H9 (cell line): ENCODE data around the gene MARCHF6. TPM values are rescaled to one million over a fixed set of nuclear protein-coding genes. Genes with fewer than 3 reads are reported as not detected.

Experiments
- DNase-seq: peaks from one replicate; pipeline ENCODE4 v3.0.0-alpha.2; 2017
- H2AFZ ChIP-seq: one replicate; pipeline ENCODE4 v1.6.1; 2013; ENCODE audit warnings: mild to moderate bottlenecking, low read length, control low read depth, moderate library complexity
- H2AK5ac ChIP-seq: 2 replicates; pipeline ENCODE4 v1.6.1; 2013; ENCODE audit warnings: low read length, control low read depth, mixed read lengths; ENCODE audit not compliant: insufficient read length
- H2BK120ac ChIP-seq: one replicate; pipeline ENCODE4 v1.6.1; 2013; ENCODE audit warnings: low read depth, mild to moderate bottlenecking, low read length, control low read depth, inconsistent platforms; ENCODE audit not compliant: poor library complexity, severe bottlenecking
- H2BK12ac ChIP-seq: 2 replicates; pipeline ENCODE4 v1.6.1; 2013; ENCODE audit warnings: low read length, control low read depth, mixed read lengths, low read depth; ENCODE audit not compliant: insufficient read length
- H2BK15ac ChIP-seq: 2 replicates; pipeline ENCODE4 v1.6.1; 2013; ENCODE audit warnings: low read depth, low read length, control low read depth
- H2BK20ac ChIP-seq: one replicate; pipeline ENCODE4 v1.6.1; 2013; ENCODE audit warnings: low read depth, mild to moderate bottlenecking, low read length, control low read depth, inconsistent platforms; ENCODE audit not compliant: poor library complexity, severe bottlenecking
- H2BK5ac ChIP-seq: 2 replicates; pipeline ENCODE4 v1.6.1; 2013; ENCODE audit warnings: low read length, control low read depth, mixed read lengths; ENCODE audit not compliant: insufficient read length
- H3K14ac ChIP-seq: 2 replicates; pipeline ENCODE4 v1.6.1; 2013; ENCODE audit warnings: low read length, control low read depth; ENCODE audit not compliant: insufficient read depth
- H3K18ac ChIP-seq: 2 replicates; pipeline ENCODE4 v1.6.1; 2013; ENCODE audit warnings: low read depth, mild to moderate bottlenecking, mixed read lengths, low read length, control low read depth; ENCODE audit not compliant: insufficient read length
- H3K23ac ChIP-seq: 2 replicates; pipeline ENCODE4 v1.6.1; 2013; ENCODE audit warnings: low read length, control low read depth, mixed read lengths, low read depth; ENCODE audit not compliant: insufficient read length
- H3K23me2 ChIP-seq: 2 replicates; pipeline ENCODE4 v1.6.1; 2013; ENCODE audit warnings: low read depth, mild to moderate bottlenecking, mixed read lengths, low read length, control low read depth; ENCODE audit not compliant: insufficient read length, poor library complexity, severe bottlenecking
- H3K27ac ChIP-seq: 2 replicates; pipeline ENCODE4 v1.5.1; 2013; ENCODE audit warnings: low read length, control low read depth, mixed read lengths, low read depth; ENCODE audit not compliant: insufficient read length
- H3K27me3 ChIP-seq: 2 replicates; pipeline ENCODE4 v1.6.1; 2013; ENCODE audit warnings: low read length, control low read depth, inconsistent platforms; ENCODE audit not compliant: insufficient read depth
- H3K4ac ChIP-seq: 2 replicates; pipeline ENCODE4 v1.6.1; 2013; ENCODE audit warnings: low read depth, mild to moderate bottlenecking, control low read depth, inconsistent platforms, low read length, moderate library complexity
- H3K4me1 ChIP-seq: 2 replicates; pipeline ENCODE4 v1.6.1; 2013; ENCODE audit warnings: low read length, control low read depth, inconsistent platforms; ENCODE audit not compliant: insufficient read depth
- H3K4me2 ChIP-seq: 2 replicates; pipeline ENCODE4 v1.6.1; 2013; ENCODE audit warnings: low read length, control low read depth, mixed read lengths; ENCODE audit not compliant: insufficient read length, insufficient read depth
- H3K56ac ChIP-seq: 2 replicates; pipeline ENCODE4 v1.6.1; 2013; ENCODE audit warnings: low read depth, mild to moderate bottlenecking, mixed read lengths, low read length, control low read depth; ENCODE audit not compliant: insufficient read length
- H3K79me1 ChIP-seq: 2 replicates; pipeline ENCODE4 v1.6.1; 2013; ENCODE audit warnings: low read depth, mild to moderate bottlenecking, moderate library complexity, low read length, control low read depth, inconsistent platforms; ENCODE audit not compliant: insufficient read depth, poor library complexity, severe bottlenecking
- H3K79me2 ChIP-seq: 2 replicates; pipeline ENCODE4 v1.6.1; 2013; ENCODE audit warnings: low read length, control low read depth, inconsistent platforms; ENCODE audit not compliant: insufficient read depth
- H3K9ac ChIP-seq: 2 replicates; pipeline ENCODE4 v1.6.1; 2013; ENCODE audit warnings: low read length, control low read depth, mixed read lengths; ENCODE audit not compliant: insufficient read length; ENCODE audit errors: extremely low read depth
- H3K9me3 ChIP-seq: one replicate; pipeline ENCODE4 v1.6.1; 2013; ENCODE audit warnings: low read depth, low read length, inconsistent platforms; ENCODE audit not compliant: control insufficient read depth
- H3T11ph ChIP-seq: one replicate; pipeline ENCODE4 v1.6.1; 2013; ENCODE audit warnings: mild to moderate bottlenecking, low read length, control low read depth, inconsistent platforms
- H4K20me1 ChIP-seq: one replicate; pipeline ENCODE4 v1.6.1; 2013; ENCODE audit not compliant: control insufficient read depth, insufficient read length, insufficient read depth
- H4K5ac ChIP-seq: 2 replicates; pipeline ENCODE4 v1.6.1; 2013; ENCODE audit warnings: low read depth, mild to moderate bottlenecking, mixed read lengths, low read length, control low read depth; ENCODE audit not compliant: insufficient read length
- H4K8ac ChIP-seq: replicated peaks from 2 replicates; pipeline ENCODE4 v1.6.1; 2013; ENCODE audit warnings: low read length, control low read depth, mixed read lengths, low read depth; ENCODE audit not compliant: insufficient read length
- H4K91ac ChIP-seq: 2 replicates; pipeline ENCODE4 v1.6.1; 2013; ENCODE audit warnings: low read depth, mild to moderate bottlenecking, moderate library complexity, mixed read lengths, low read length, control low read depth; ENCODE audit not compliant: insufficient read length
- H3K27ac Mint-ChIP-seq, 3 experiments: 2 replicates in 2 of 3; 3 replicates in 1 of 3; pipeline ENCODE4 v1.8.0; 2020 to 2021; ENCODE audit warnings: mixed read lengths in 3 of 3, mild to moderate bottlenecking in 1 of 3, moderate library complexity in 1 of 3
- H3K27me3 Mint-ChIP-seq: 2 replicates; pipeline ENCODE4 v1.8.0; 2021; ENCODE audit warnings: low read depth, mild to moderate bottlenecking, moderate library complexity, mixed read lengths
- H3K36me3 Mint-ChIP-seq, 3 experiments: 2 replicates in 2 of 3; 3 replicates in 1 of 3; pipeline ENCODE4 v1.8.0; 2020 to 2021; ENCODE audit warnings: low read depth in 3 of 3, mixed read lengths in 3 of 3; ENCODE audit not compliant: insufficient read depth in 1 of 3
- H3K4me1 Mint-ChIP-seq, 2 experiments: 2 replicates each; pipeline ENCODE4 v1.8.0; 2020; ENCODE audit warnings: mixed read lengths in 2 of 2
- H3K4me3 Mint-ChIP-seq, 2 experiments: 2 replicates in 1 of 2; 3 replicates in 1 of 2; pipeline ENCODE4 v1.8.0; 2020 to 2021; ENCODE audit warnings: mild to moderate bottlenecking in 2 of 2, mixed read lengths in 2 of 2, moderate library complexity in 1 of 2
- H3K9me3 Mint-ChIP-seq, 2 experiments: 2 replicates in 1 of 2; 3 replicates in 1 of 2; pipeline ENCODE4 v1.8.0; 2020; ENCODE audit warnings: mild to moderate bottlenecking in 2 of 2, mixed read lengths in 2 of 2, moderate library complexity in 1 of 2
- WGBS: extraction: QIAGEN DNeasy Blood & Tissue Kit; methylation state at CpG from one replicate; pipeline ENCODE4 v1.1.7; 2013; ENCODE audit warnings: missing lambda C conversion rate, low lambda C conversion rate, mixed read lengths; ENCODE audit not compliant: insufficient read length; ENCODE audit errors: extremely low coverage; 5-methylcytosine and 5-hydroxymethylcytosine counted together
- total RNA-seq: library from RNA; stranded (reverse); gene quantifications from 2 replicates; pipeline ENCODE4 v1.2.1, GENCODE V29; 2021
- TF ChIP-seq, protein P1 (sequence below): fragments of 200-600 bp; sonication (generic); conservative IDR thresholded peaks from 3 replicates; pipeline ENCODE4 v1.8.0; 2021; ENCODE audit warnings: antibody characterized with exemption, mild to moderate bottlenecking

The MARCHF6 gene
- total RNA-seq, 1 experiment from 2014 or later, result 118 TPM

DNA sequence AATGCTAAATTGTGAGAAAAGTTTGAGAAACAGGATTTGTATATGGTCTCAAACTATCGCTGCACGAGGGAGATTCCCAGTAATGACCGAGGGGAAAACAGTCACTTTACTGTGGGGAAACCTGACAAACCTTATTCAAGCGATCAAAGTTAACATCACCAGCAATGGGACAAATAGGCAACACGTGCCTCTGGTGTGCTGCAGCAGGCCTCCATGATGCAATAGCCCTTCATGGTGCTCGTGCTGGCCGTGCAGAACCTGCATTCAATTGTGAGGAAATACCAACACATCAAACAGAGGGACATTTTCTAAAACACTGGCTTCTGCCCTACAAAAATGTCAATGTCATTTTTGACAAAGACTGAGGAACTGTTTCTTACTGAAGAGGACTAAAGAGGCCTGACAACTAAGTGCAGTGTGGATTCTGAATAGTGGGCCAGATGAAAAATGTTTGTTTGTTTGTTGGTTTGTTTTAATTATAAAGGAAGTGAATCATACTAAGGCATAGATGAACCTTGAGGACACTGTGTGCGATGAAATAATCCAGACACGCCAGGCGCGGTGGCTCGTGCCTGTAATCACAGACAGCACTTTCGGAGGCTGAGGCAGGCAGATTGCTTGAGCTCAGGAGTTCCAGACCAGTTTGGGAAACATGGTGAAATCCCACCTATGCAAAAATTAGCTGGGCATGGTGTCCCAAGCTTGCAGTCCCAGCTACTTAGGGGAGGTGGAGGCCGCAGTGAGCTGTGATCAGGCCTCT is 17.6 kb upstream of the MARCHF6 start:
- Histone ChIP-seq H3K4me2 (no peak overlapping the region), H3K23ac (no peak overlapping the region), H4K5ac (no peak overlapping the region), H3K27ac (no peak overlapping the region), H4K20me1 (no peaks in the 10 kb centered on the region), H4K8ac (no peak overlapping the region), H2AFZ (no peak overlapping the region), H3K9ac (no peak overlapping the region), H3K79me2 (no peaks in the 10 kb centered on the region), H2BK12ac (no peak overlapping the region), H2BK120ac (no peak overlapping the region), H3K4ac (no peak overlapping the region), H4K91ac (no peak overlapping the region), H3T11ph (no peak overlapping the region), H2BK5ac (no peak overlapping the region), H2AK5ac (no peak overlapping the region), H2BK20ac (no peak overlapping the region), H3K56ac (no peak overlapping the region), H3K18ac (no peak overlapping the region), H3K14ac (no peak overlapping the region), H3K79me1 (no peaks in the 10 kb centered on the region), H2BK15ac (no peak overlapping the region), H3K4me1 (no peaks in the 10 kb centered on the region; the same call in 1 of the 2 replicates), H3K9me3 (no peaks in the 10 kb centered on the region), H3K27me3 (peaks cover 29% of the 10 kb centered on the region; the same call in 1 of the 2 replicates), H3K23me2 (peaks cover 10% of the 10 kb centered on the region)
- H3K9me3 Mint-ChIP-seq, result no peaks in the 10 kb centered on the region
- peaks cover 11 to 15% of the 10 kb centered on the region in 2 experiments for H3K4me1 Mint-ChIP-seq
- H3K4me3 Mint-ChIP-seq, result no peak overlapping the region
- no peak for DNase-seq
- WGBS, result no CpG with 5 or more reads among the region's 14 CpGs
- H3K36me3 Mint-ChIP-seq, result no peaks in the 10 kb centered on the region; a peak in 1 of 7 replicates
- H3K27ac Mint-ChIP-seq, result no peak overlapping the region
- peaks cover 54% of the 10 kb centered on the region for H3K27me3 Mint-ChIP-seq
- TF ChIP-seq, protein P1, sequence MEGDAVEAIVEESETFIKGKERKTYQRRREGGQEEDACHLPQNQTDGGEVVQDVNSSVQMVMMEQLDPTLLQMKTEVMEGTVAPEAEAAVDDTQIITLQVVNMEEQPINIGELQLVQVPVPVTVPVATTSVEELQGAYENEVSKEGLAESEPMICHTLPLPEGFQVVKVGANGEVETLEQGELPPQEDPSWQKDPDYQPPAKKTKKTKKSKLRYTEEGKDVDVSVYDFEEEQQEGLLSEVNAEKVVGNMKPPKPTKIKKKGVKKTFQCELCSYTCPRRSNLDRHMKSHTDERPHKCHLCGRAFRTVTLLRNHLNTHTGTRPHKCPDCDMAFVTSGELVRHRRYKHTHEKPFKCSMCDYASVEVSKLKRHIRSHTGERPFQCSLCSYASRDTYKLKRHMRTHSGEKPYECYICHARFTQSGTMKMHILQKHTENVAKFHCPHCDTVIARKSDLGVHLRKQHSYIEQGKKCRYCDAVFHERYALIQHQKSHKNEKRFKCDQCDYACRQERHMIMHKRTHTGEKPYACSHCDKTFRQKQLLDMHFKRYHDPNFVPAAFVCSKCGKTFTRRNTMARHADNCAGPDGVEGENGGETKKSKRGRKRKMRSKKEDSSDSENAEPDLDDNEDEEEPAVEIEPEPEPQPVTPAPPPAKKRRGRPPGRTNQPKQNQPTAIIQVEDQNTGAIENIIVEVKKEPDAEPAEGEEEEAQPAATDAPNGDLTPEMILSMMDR, result no peak
